Mesenchymal stem cell (in vitro differentiated cells and primary cell): ENCODE results near the gene AGAP1.
A peak's percentile ranks its signal among the peaks of the same experiment; 100 is the strongest.

Experiments used
- DNase-seq: peaks from one replicate; pipeline ENCODE4 v3.0.0-alpha.2; 2013
- H2AFZ ChIP-seq: one replicate; pipeline ENCODE4 v1.6.1; 2013; ENCODE audit warnings: low read depth, mild to moderate bottlenecking, control low read depth, inconsistent platforms, low read length, moderate library complexity
- H2AK5ac ChIP-seq: 2 replicates; pipeline ENCODE4 v1.6.1; 2013; ENCODE audit warnings: low read length, moderate library complexity, mild to moderate bottlenecking, inconsistent platforms; ENCODE audit not compliant: severe bottlenecking
- H2BK120ac ChIP-seq: one replicate; pipeline ENCODE4 v1.6.1; 2013; ENCODE audit warnings: low read depth, mild to moderate bottlenecking, inconsistent platforms, low read length, moderate library complexity
- H2BK12ac ChIP-seq, 2 experiments: one replicate each; pipeline ENCODE4 v1.6.1; 2013; ENCODE audit warnings: inconsistent platforms in 2 of 2, low read length in 2 of 2, mild to moderate bottlenecking in 2 of 2, moderate library complexity in 2 of 2, control low read depth in 1 of 2
- H2BK15ac ChIP-seq: one replicate; pipeline ENCODE4 v1.6.1; 2013; ENCODE audit warnings: mild to moderate bottlenecking, low read depth, inconsistent platforms; ENCODE audit not compliant: poor library complexity, severe bottlenecking
- H2BK5ac ChIP-seq: 2 replicates; pipeline ENCODE4 v1.6.1; 2013; ENCODE audit warnings: low read depth, mild to moderate bottlenecking, low read length, control low read depth, inconsistent platforms; ENCODE audit not compliant: poor library complexity, severe bottlenecking
- H3K14ac ChIP-seq, 2 experiments: one replicate each; pipeline ENCODE4 v1.6.1; 2013; ENCODE audit warnings: inconsistent platforms in 2 of 2, low read length in 2 of 2, control low read depth in 1 of 2, mild to moderate bottlenecking in 1 of 2, moderate library complexity in 1 of 2
- H3K18ac ChIP-seq, 2 experiments: one replicate each; pipeline ENCODE4 v1.6.1; 2013; ENCODE audit warnings: inconsistent platforms in 2 of 2, low read length in 2 of 2, control low read depth in 1 of 2, low read depth in 1 of 2, mild to moderate bottlenecking in 1 of 2
- H3K23ac ChIP-seq, 2 experiments: one replicate each; pipeline ENCODE4 v1.6.1; 2013; ENCODE audit warnings: inconsistent platforms in 2 of 2, low read length in 2 of 2, mild to moderate bottlenecking in 2 of 2, moderate library complexity in 2 of 2, control low read depth in 1 of 2
- H3K27ac ChIP-seq: 2 replicates; pipeline ENCODE4 v1.5.1; 2013; ENCODE audit warnings: mild to moderate bottlenecking, moderate library complexity, low read length, control low read depth, inconsistent platforms; ENCODE audit not compliant: poor library complexity, severe bottlenecking
- H3K27me3 ChIP-seq, 2 experiments: 2 replicates each; pipeline versions ENCODE4 v1.6.1 to v1.7.0; 2013; ENCODE audit warnings: low read length in 2 of 2, mild to moderate bottlenecking in 2 of 2, moderate library complexity in 2 of 2, control low read depth in 1 of 2, inconsistent platforms in 1 of 2; ENCODE audit not compliant: control insufficient read depth in 1 of 2, insufficient read depth in 1 of 2
- H3K36me3 ChIP-seq, 2 experiments: 2 replicates each; pipeline versions ENCODE4 v1.6.1 to v1.7.0; 2013; ENCODE audit warnings: low read length in 2 of 2, control low read depth in 1 of 2, inconsistent platforms in 1 of 2, low read depth in 1 of 2, mild to moderate bottlenecking in 1 of 2; ENCODE audit not compliant: insufficient read depth in 2 of 2, control insufficient read depth in 1 of 2
- H3K4ac ChIP-seq, 2 experiments: one replicate each; pipeline ENCODE4 v1.6.1; 2013; ENCODE audit warnings: inconsistent platforms in 2 of 2, low read length in 2 of 2, mild to moderate bottlenecking in 2 of 2, moderate library complexity in 2 of 2, control low read depth in 1 of 2, low read depth in 1 of 2
- H3K4me1 ChIP-seq: 2 replicates; pipeline ENCODE4 v1.6.1; 2013; ENCODE audit warnings: low read depth, low read length, control low read depth; ENCODE audit not compliant: control insufficient read depth, insufficient read depth
- H3K4me2 ChIP-seq: 2 replicates; pipeline ENCODE4 v1.6.1; 2013; ENCODE audit warnings: low read length, mild to moderate bottlenecking, inconsistent platforms; ENCODE audit not compliant: poor library complexity, severe bottlenecking
- H3K4me3 ChIP-seq, 2 experiments: 2 replicates each; pipeline versions ENCODE4 v1.5.1 to v1.7.0; 2013; ENCODE audit warnings: low read length in 2 of 2, mild to moderate bottlenecking in 2 of 2, control low read depth in 1 of 2, low read depth in 1 of 2; ENCODE audit not compliant: insufficient read depth in 1 of 2
- H3K79me1 ChIP-seq: replicated peaks from 2 replicates; pipeline ENCODE4 v1.6.1; 2013; ENCODE audit warnings: mild to moderate bottlenecking, control low read depth, low read length, inconsistent platforms; ENCODE audit not compliant: poor library complexity, severe bottlenecking
- H3K9ac ChIP-seq: 2 replicates; pipeline ENCODE4 v1.7.0; 2013; ENCODE audit warnings: mild to moderate bottlenecking, low read length, moderate library complexity
- H3K9me3 ChIP-seq: 2 replicates; pipeline ENCODE4 v1.7.0; 2013; ENCODE audit warnings: mild to moderate bottlenecking, low read length; ENCODE audit not compliant: control insufficient read depth
- H4K8ac ChIP-seq: one replicate; pipeline ENCODE4 v1.6.1; 2013; ENCODE audit warnings: inconsistent platforms, mild to moderate bottlenecking, low read length, moderate library complexity
- H4K91ac ChIP-seq: one replicate; pipeline ENCODE4 v1.6.1; 2013; ENCODE audit warnings: mild to moderate bottlenecking, low read length, inconsistent platforms
- WGBS: methylation state at CpG from one replicate; pipeline ENCODE4 v1.1.7; 2013; ENCODE audit warnings: mixed read lengths; 5-methylcytosine and 5-hydroxymethylcytosine counted together

Gene AGAP1

GRCh38 chr2:235986361-235986760 lies 492.5 kb downstream of the AGAP1 start:
- no peak overlapping the region for H2BK15ac ChIP-seq
- H3K4me3 ChIP-seq: no peak overlapping the region
- H3K36me3 ChIP-seq: peaks cover 0 to 12% of the 10 kb centered on the region in 2 experiments
- no peak overlapping the region for H3K23ac ChIP-seq
- H3K4me2 ChIP-seq: no peak overlapping the region
- no peak overlapping the region for H3K18ac ChIP-seq
- H4K91ac ChIP-seq: no peak overlapping the region
- H2AK5ac ChIP-seq: no peak overlapping the region
- H3K79me1 ChIP-seq: peaks cover 8% of the 10 kb centered on the region
- H3K14ac ChIP-seq: no peak overlapping the region
- no peaks in the 10 kb centered on the region for H3K4me1 ChIP-seq
- H3K9ac ChIP-seq: no peak overlapping the region
- H3K4ac ChIP-seq: no peak overlapping the region
- no peak overlapping the region for H3K27ac ChIP-seq
- H3K27me3 ChIP-seq: no peaks in the 10 kb centered on the region
- 100% methylated on average over 1 of the region's 1 CpG for WGBS
- no peak for DNase-seq
- H4K8ac ChIP-seq: no peak overlapping the region
- H3K9me3 ChIP-seq: no peaks in the 10 kb centered on the region
- no peak overlapping the region for H2BK5ac ChIP-seq
- H2BK12ac ChIP-seq: no peak overlapping the region
- no peak overlapping the region for H2BK120ac ChIP-seq
- no peak overlapping the region for H2AFZ ChIP-seq

GRCh38 chr2:235988271-235989015 lies 494.6 kb downstream of the AGAP1 start:
- H4K91ac ChIP-seq: no peak overlapping the region
- no peak for DNase-seq
- H3K79me1 ChIP-seq: peaks cover 6% of the 10 kb centered on the region
- no peak overlapping the region for H3K4me2 ChIP-seq
- H4K8ac ChIP-seq: no peak overlapping the region
- H3K4me3 ChIP-seq: no peak overlapping the region
- peaks cover 0 to 12% of the 10 kb centered on the region in 2 experiments for H3K36me3 ChIP-seq
- no peak overlapping the region for H3K23ac ChIP-seq
- H2BK5ac ChIP-seq: no peak overlapping the region
- H3K14ac ChIP-seq: no peak overlapping the region
- no peak overlapping the region for H2BK12ac ChIP-seq
- H3K9ac ChIP-seq: no peak overlapping the region
- no peak overlapping the region for H3K18ac ChIP-seq
- no peaks in the 10 kb centered on the region for H3K4me1 ChIP-seq
- H3K9me3 ChIP-seq: no peaks in the 10 kb centered on the region
- H2BK15ac ChIP-seq: no peak overlapping the region
- no peaks in the 10 kb centered on the region for H3K27me3 ChIP-seq
- H2AFZ ChIP-seq: no peak overlapping the region
- WGBS: 98% methylated on average over 19 of the region's 21 CpGs
- H3K4ac ChIP-seq: no peak overlapping the region
- no peak overlapping the region for H3K27ac ChIP-seq
- H2BK120ac ChIP-seq: no peak overlapping the region
- no peak overlapping the region for H2AK5ac ChIP-seq

GRCh38 chr2:235989591-235989990 lies 495.7 kb downstream of the AGAP1 start:
- Histone ChIP-seq H3K27me3 (no peaks in the 10 kb centered on the region), H2AFZ (no peak overlapping the region), H2BK15ac (no peak overlapping the region), H3K23ac (no peak overlapping the region), H3K4me2 (no peak overlapping the region), H4K91ac (no peak overlapping the region), H2AK5ac (no peak overlapping the region), H3K9ac (no peak overlapping the region), H3K27ac (no peak overlapping the region), H3K79me1 (peaks cover 4% of the 10 kb centered on the region), H3K18ac (no peak overlapping the region), H3K9me3 (no peaks in the 10 kb centered on the region), H2BK120ac (no peak overlapping the region), H4K8ac (no peak overlapping the region), H2BK12ac (no peak overlapping the region), H3K36me3 (peaks cover 10 to 12% of the 10 kb centered on the region in 2 experiments), H2BK5ac (no peak overlapping the region), H3K4me1 (no peaks in the 10 kb centered on the region), H3K4ac (no peak overlapping the region), H3K14ac (no peak overlapping the region), H3K4me3 (no peak overlapping the region)
- WGBS: 98% methylated on average over 10 of the region's 10 CpGs
- DNase-seq: no peak

- H4K91ac ChIP-seq: no peak overlapping the region
- no peak overlapping the region for H2BK5ac ChIP-seq
- no peak overlapping the region for H2BK15ac ChIP-seq
- no peak overlapping the region for H2BK120ac ChIP-seq
- 94% methylated on average over 3 of the region's 3 CpGs for WGBS
- H3K27me3 ChIP-seq: no peaks in the 10 kb centered on the region
- H3K4ac ChIP-seq: no peak overlapping the region
- no peak overlapping the region for H3K14ac ChIP-seq
- no peak overlapping the region for H3K27ac ChIP-seq
- peak overlapping the region in 1 of 2 experiments; percentile 30 for H3K4me3 ChIP-seq
- H3K4me2 ChIP-seq: no peak overlapping the region
- H3K36me3 ChIP-seq: peaks cover 10 to 12% of the 10 kb centered on the region in 2 experiments
- H3K23ac ChIP-seq: no peak overlapping the region
- no peak for DNase-seq
- no peaks in the 10 kb centered on the region for H3K4me1 ChIP-seq
- no peak overlapping the region for H4K8ac ChIP-seq
- no peak overlapping the region for H2AK5ac ChIP-seq
- no peak overlapping the region for H2BK12ac ChIP-seq
- no peak overlapping the region for H3K9ac ChIP-seq
- H2AFZ ChIP-seq: no peak overlapping the region
- peaks cover 4% of the 10 kb centered on the region for H3K79me1 ChIP-seq
- H3K9me3 ChIP-seq: no peaks in the 10 kb centered on the region
- H3K18ac ChIP-seq: no peak overlapping the region
Observed at GRCh38 chr2:235990344-235990743, 496.5 kb downstream of the AGAP1 start.
